GM19025 (cell line): Measurements from ENCODE around the gene TARP.

Experiments used
- ATAC-seq: cut with Tn5 transposase; IDR thresholded peaks from one replicate; pipeline ENCODE4 v1.9.1; 2021; ENCODE audit warnings: mild to moderate bottlenecking, low read depth, moderate library complexity; ENCODE audit not compliant: unreplicated experiment

Gene TARP

GRCh38 chr7:38273286-38273995 is at the start of gene TARP:
TSS of gene TARP (minus strand) at chr7:38273636.
- ATAC-seq = no peak

GRCh38 chr7:38323156-38323555 is 49.7 kb upstream of the TARP start:
- ATAC-seq = no peak

- ATAC-seq = no peak
Measured at GRCh38 chr7:38322461-38322860, 49.0 kb upstream of the TARP start.

GRCh38 chr7:38321967-38322366 is 48.5 kb upstream of the TARP start:
- no peak for ATAC-seq

GRCh38 chr7:38321515-38321944 is 48.1 kb upstream of the TARP start:
- ATAC-seq = no peak

GRCh38 chr7:38321050-38321449 is 47.6 kb upstream of the TARP start:
- no peak for ATAC-seq

- no peak for ATAC-seq
Measured at GRCh38 chr7:38319873-38320272, 46.4 kb upstream of the TARP start.

- peak; percentile 86 for ATAC-seq
Measured at GRCh38 chr7:38318803-38319416, 45.5 kb upstream of the TARP start.

- no peak for ATAC-seq
Measured at GRCh38 chr7:38318241-38318640, 44.8 kb upstream of the TARP start.

- ATAC-seq = no peak
Measured at GRCh38 chr7:38317515-38317914, 44.1 kb upstream of the TARP start.

- ATAC-seq = no peak
Measured at GRCh38 chr7:38316733-38317360, 43.4 kb upstream of the TARP start.

- ATAC-seq = no peak
Measured at GRCh38 chr7:38315410-38315809, 42.0 kb upstream of the TARP start.

GRCh38 chr7:38312821-38313220 is 39.4 kb upstream of the TARP start:
- ATAC-seq = no peak

- peak; percentile 71 for ATAC-seq
Measured at GRCh38 chr7:38311329-38311937, 38.0 kb upstream of the TARP start.

- no peak for ATAC-seq
Measured at GRCh38 chr7:38310591-38311101, 37.2 kb upstream of the TARP start.

GRCh38 chr7:38309555-38309954 is 36.1 kb upstream of the TARP start:
- ATAC-seq = no peak

GRCh38 chr7:38308140-38308539 is 34.7 kb upstream of the TARP start:
- no peak for ATAC-seq

GRCh38 chr7:38307640-38308039 is 34.2 kb upstream of the TARP start:
- no peak for ATAC-seq

GRCh38 chr7:38306914-38307313 is 33.5 kb upstream of the TARP start:
- ATAC-seq = no peak

- ATAC-seq = no peak
Measured at GRCh38 chr7:38306171-38306570, 32.7 kb upstream of the TARP start.

- ATAC-seq = no peak
Measured at GRCh38 chr7:38303866-38304265, 30.4 kb upstream of the TARP start.
